ENCODE data around the gene CALY.
"Not testable (repeated sequence)": the region's sequence is repeated elsewhere in the genome, so short reads cannot be mapped to it uniquely, and the experiment has no call there.

Gene CALY

GRCh38 chr10:133329491-133330202 lies 7.0 kb downstream of the CALY start:
- DNase-seq (ENCODE audit: low read depth): peak; percentile 76

GRCh38 chr10:133328358-133329343 lies 8.0 kb downstream of the CALY start:
- no peak for DNase-seq (ENCODE audit: low read depth)

GRCh38 chr10:133327651-133328357 lies 8.9 kb downstream of the CALY start:
- DNase-seq (ENCODE audit: low read depth): no peak

- DNase-seq (ENCODE audit: low read depth): no peak
Measured at GRCh38 chr10:133326745-133327650, 9.7 kb downstream of the CALY start.

- no peak for DNase-seq (ENCODE audit: low read depth)
Measured at GRCh38 chr10:133326223-133326551, 10.5 kb downstream of the CALY start.

GRCh38 chr10:133325440-133326222 lies 11.1 kb downstream of the CALY start:
- no peak for DNase-seq (ENCODE audit: low read depth)

GRCh38 chr10:133324857-133325260 lies 11.8 kb downstream of the CALY start:
- DNase-seq (ENCODE audit: low read depth): no peak

- DNase-seq (ENCODE audit: low read depth): peak; percentile 36
Measured at GRCh38 chr10:133324198-133324792, 12.4 kb downstream of the CALY start.

GRCh38 chr10:133322064-133322709 lies 14.5 kb downstream of the CALY start:
- DNase-seq (ENCODE audit: low read depth): not testable (repeated sequence)

GRCh38 chr10:133320852-133321422 lies 15.8 kb downstream of the CALY start:
- not testable (repeated sequence) for DNase-seq (ENCODE audit: low read depth)

GRCh38 chr10:133318494-133319127 lies 18.1 kb downstream of the CALY start:
- peak; percentile 45 for DNase-seq (ENCODE audit: low read depth)

- DNase-seq (ENCODE audit: low read depth): no peak
Measured at GRCh38 chr10:133316732-133317131, 20.0 kb downstream of the CALY start.

GRCh38 chr10:133316266-133316665 lies 20.4 kb downstream of the CALY start:
- DNase-seq (ENCODE audit: low read depth): no peak

GRCh38 chr10:133315847-133316246 lies 20.8 kb downstream of the CALY start:
- DNase-seq (ENCODE audit: low read depth): no peak

GRCh38 chr10:133314911-133315310 lies 21.8 kb downstream of the CALY start:
- no peak for DNase-seq (ENCODE audit: low read depth)

- no peak for DNase-seq (ENCODE audit: low read depth)
Measured at GRCh38 chr10:133313192-133313591, 23.5 kb downstream of the CALY start.

GRCh38 chr10:133312769-133313145 lies 23.9 kb downstream of the CALY start:
- no peak for DNase-seq (ENCODE audit: low read depth)

GRCh38 chr10:133312016-133312768 lies 24.5 kb downstream of the CALY start:
- no peak for DNase-seq (ENCODE audit: low read depth)
